NB4 (cell line): ENCODE measurements around the gene PIGT.

Source experiments
- CTCF ChIP-seq: IDR thresholded peaks from one replicate; pipeline ENCODE4 v1.5.1; 2012; ENCODE audit warnings: low read depth, low read length
- MYC ChIP-seq: IDR thresholded peaks from 2 replicates; pipeline ENCODE4 v1.6.1; 2011; ENCODE audit warnings: low read depth, low read length
- POLR2A ChIP-seq: IDR thresholded peaks from 2 replicates; pipeline ENCODE4 v1.6.1; 2011; ENCODE audit warnings: mild to moderate bottlenecking; ENCODE audit not compliant: insufficient read length; ENCODE audit errors: extremely low read depth

GRCh38 chr20:45404438-45404837 is 11.5 kb upstream of the PIGT start:
- TF ChIP-seq CTCF (no peak), POLR2A (no peak), MYC (no peak)
